Suprapubic skin (tissue), 3 donors: ENCODE results near the gene USP6NL.

ENCODE experiments used
- EP300 ChIP-seq: sonication (generic); formaldehyde crosslinking; IDR thresholded peaks from one replicate; pipeline ENCODE4 v1.6.1; 2017; ENCODE audit warnings: antibody characterized with exemption
- TF ChIP-seq, protein P1 (sequence below), 2 donors: fragments of 200-600 bp in 1 of 2; fragments of 450-650 bp in 1 of 2; sonication (generic) in 1 of 2; IDR thresholded peaks; one replicate each; pipeline ENCODE4 v1.5.1; 2016 to 2019; ENCODE audit warnings: antibody characterized with exemption in 2 of 2, mild to moderate bottlenecking in 1 of 2, moderate library complexity in 1 of 2

DNA sequence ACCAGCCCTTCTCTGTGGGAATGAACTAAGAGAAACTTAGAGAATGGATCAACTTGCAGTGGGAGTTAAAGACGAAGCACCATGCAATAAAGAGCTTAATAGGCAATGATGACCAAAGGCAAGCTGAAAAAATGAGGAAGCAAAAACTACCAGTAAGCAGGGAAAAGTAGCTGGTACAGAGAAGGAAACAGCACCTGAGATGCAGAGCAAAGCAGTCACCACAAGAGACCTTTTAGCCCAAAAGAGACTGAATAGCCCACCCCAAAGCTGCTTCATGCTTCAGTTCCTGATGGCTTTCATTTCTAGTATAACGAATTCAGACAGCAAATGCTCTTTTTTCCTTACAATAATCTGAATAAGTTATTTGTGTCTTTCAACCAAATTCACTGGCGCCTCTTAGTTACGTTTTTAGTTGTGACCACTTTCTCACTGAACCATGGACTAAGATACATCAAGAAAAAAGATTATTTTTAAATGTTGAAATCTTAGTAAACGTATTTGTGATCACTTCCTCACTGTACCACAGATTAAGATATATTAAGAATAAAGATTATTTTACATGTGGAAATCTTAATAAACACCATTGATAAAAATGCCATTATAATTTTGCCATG, 76.0 kb downstream of the USP6NL start:
- TF ChIP-seq, protein P1, sequence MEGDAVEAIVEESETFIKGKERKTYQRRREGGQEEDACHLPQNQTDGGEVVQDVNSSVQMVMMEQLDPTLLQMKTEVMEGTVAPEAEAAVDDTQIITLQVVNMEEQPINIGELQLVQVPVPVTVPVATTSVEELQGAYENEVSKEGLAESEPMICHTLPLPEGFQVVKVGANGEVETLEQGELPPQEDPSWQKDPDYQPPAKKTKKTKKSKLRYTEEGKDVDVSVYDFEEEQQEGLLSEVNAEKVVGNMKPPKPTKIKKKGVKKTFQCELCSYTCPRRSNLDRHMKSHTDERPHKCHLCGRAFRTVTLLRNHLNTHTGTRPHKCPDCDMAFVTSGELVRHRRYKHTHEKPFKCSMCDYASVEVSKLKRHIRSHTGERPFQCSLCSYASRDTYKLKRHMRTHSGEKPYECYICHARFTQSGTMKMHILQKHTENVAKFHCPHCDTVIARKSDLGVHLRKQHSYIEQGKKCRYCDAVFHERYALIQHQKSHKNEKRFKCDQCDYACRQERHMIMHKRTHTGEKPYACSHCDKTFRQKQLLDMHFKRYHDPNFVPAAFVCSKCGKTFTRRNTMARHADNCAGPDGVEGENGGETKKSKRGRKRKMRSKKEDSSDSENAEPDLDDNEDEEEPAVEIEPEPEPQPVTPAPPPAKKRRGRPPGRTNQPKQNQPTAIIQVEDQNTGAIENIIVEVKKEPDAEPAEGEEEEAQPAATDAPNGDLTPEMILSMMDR (IDR thresholded peaks at IDR 0.05), result no peak
- TF ChIP-seq EP300, result no peak
